Upper lobe of right lung (tissue), 1 donor: ENCODE data around the gene ZNF675. TPM values are rescaled to one million over a fixed set of nuclear protein-coding genes. Genes with fewer than 3 reads are reported as not detected.
"Not testable (repeated sequence)": the region's sequence is repeated elsewhere in the genome, so short reads cannot be mapped to it uniquely, and the experiment has no call there.

Experiments used
- ATAC-seq: fragments of 200-7000 bp; cut with Tn5 transposase; one replicate; pipeline ENCODE4 v1.9.1; 2020; ENCODE audit warnings: mild to moderate bottlenecking, moderate library complexity
- DNase-seq: peaks from one replicate; pipeline ENCODE4 v3.0.0-alpha.2; 2020
- H3K27ac ChIP-seq: fragments of 200-600 bp; one replicate; pipeline ENCODE4 v1.8.0; 2022
- H3K27me3 ChIP-seq: fragments of 200-600 bp; one replicate; pipeline ENCODE4 v1.8.0; 2022; ENCODE audit warnings: mild to moderate bottlenecking
- H3K36me3 ChIP-seq: fragments of 200-600 bp; one replicate; pipeline ENCODE4 v1.8.0; 2022
- H3K4me1 ChIP-seq: fragments of 200-600 bp; one replicate; pipeline ENCODE4 v1.8.0; 2022
- H3K4me3 ChIP-seq: fragments of 200-600 bp; one replicate; pipeline ENCODE4 v1.8.0; 2022; ENCODE audit warnings: mild to moderate bottlenecking
- H3K9me3 ChIP-seq: fragments of 200-600 bp; one replicate; pipeline ENCODE4 v1.8.0; 2022
- intact Hi-C: fragments of 100-400 bp; cut with DNase I; formaldehyde crosslinking; loops from one replicate; pipeline ENCODE4 v1.11.0; 2022
- total RNA-seq: library from RNA; stranded (reverse); fragmentation: NEBNext Ultra II Directional; extraction: Animal tissue kit (Norgen Biotek cat#: 25700); gene quantifications from one replicate; pipeline ENCODE4 v1.2.1, GENCODE V29; 2021
- TF ChIP-seq, protein P1 (sequence below): fragments of 200-600 bp; IDR thresholded peaks from one replicate; pipeline ENCODE4 v1.8.0; 2022; ENCODE audit warnings: antibody characterized with exemption
- donor health status: DM: no; HTN: yes; CAD: no; lungs with severe emphysema.

Gene ZNF675
- total RNA-seq, 1 donor from 2014 or later, result 12.9 TPM

DNA sequence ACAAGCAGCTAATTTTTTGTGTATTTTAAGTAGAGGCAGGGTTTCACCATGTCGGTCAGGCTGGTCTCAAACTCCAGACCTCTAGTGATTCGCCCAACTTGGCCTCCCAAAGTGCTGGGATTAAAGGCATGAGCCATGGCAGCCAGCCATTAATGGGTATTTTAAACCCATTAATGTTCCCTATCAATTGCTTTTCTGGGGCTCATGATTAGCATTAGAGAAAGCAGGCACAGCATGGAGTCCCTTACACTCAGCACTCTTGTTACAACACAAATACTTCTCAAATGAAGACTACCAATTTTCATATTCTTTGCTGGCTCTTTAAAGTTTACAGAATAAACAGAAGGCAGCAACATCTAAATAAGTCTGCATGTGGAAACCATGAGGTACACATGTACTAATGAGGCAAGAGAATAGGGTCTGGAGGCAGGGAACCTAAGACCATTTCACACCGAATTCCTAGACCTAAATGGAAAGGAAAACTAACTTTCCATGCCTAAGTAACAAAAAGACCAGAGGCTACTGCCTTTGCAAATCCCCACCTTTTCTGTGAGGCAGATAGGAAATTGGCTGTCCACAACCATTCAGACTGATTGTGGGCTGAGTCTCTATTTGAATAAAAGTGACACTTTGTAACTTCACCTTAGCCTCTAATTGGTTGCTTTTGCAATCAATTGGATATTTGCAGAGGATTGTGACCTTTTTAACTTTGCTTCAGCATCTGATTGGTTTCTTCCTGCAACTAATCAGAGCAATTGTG is 21.2 kb downstream of the ZNF675 start:
- intact Hi-C loops, result no loop called here
- H3K9me3 ChIP-seq, result peaks cover 2% of the 10 kb centered on the region
- peaks cover 8% of the 10 kb centered on the region for H3K36me3 ChIP-seq
- H3K27ac ChIP-seq, result no peak overlapping the region
- no peak for DNase-seq
- TF ChIP-seq, protein P1, sequence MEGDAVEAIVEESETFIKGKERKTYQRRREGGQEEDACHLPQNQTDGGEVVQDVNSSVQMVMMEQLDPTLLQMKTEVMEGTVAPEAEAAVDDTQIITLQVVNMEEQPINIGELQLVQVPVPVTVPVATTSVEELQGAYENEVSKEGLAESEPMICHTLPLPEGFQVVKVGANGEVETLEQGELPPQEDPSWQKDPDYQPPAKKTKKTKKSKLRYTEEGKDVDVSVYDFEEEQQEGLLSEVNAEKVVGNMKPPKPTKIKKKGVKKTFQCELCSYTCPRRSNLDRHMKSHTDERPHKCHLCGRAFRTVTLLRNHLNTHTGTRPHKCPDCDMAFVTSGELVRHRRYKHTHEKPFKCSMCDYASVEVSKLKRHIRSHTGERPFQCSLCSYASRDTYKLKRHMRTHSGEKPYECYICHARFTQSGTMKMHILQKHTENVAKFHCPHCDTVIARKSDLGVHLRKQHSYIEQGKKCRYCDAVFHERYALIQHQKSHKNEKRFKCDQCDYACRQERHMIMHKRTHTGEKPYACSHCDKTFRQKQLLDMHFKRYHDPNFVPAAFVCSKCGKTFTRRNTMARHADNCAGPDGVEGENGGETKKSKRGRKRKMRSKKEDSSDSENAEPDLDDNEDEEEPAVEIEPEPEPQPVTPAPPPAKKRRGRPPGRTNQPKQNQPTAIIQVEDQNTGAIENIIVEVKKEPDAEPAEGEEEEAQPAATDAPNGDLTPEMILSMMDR, result no peak
- H3K4me1 ChIP-seq, result no peaks in the 10 kb centered on the region
- no peaks in the 10 kb centered on the region for H3K27me3 ChIP-seq
- ATAC-seq, result no peak
- no peak overlapping the region for H3K4me3 ChIP-seq

DNA sequence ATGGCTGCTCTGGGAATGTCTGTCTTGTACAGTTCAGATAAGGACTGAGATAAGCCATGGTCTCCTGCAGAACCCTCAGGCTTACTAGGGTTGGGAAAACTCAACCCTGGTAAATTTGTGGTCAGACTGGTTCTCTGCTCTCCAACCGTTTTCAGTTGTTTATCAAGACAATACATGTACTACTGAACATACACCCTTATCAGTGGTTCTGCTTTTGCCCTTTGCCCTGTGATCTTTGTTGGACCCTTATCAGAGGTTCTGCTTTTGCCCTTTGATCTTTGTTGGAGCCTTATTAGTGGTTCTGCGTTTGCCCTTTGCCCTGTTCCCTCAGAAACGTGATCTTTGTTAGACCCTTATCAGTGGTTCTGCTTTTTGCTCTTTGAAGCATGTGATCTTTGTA is 37.2 kb downstream of the ZNF675 start:
- H3K4me1 ChIP-seq, ATAC-seq, DNase-seq, H3K4me3 ChIP-seq, H3K27me3 ChIP-seq, intact Hi-C loops, H3K27ac ChIP-seq: not testable (repeated sequence)
- Histone ChIP-seq H3K36me3 (peaks cover 12% of the 10 kb centered on the region), H3K9me3 (peaks cover 41% of the 10 kb centered on the region)

Other genes with a start within 250 kb of the ZNF675 start
- gene ZNF681, start 71.7 kb upstream of the ZNF675 start, total RNA-seq, result 1.9 TPM
- 2.0 TPM for gene ZNF726, start 227.7 kb upstream of the ZNF675 start, total RNA-seq